22Rv1 (cell line): ENCODE data around the gene TPST2.

ENCODE experiments used
- H3K27ac ChIP-seq: fragments of 450-650 bp; 2 replicates; pipeline ENCODE4 v1.5.1; 2017
- ZFX ChIP-seq: fragments of 450-650 bp; IDR thresholded peaks from 2 replicates; pipeline ENCODE4 v1.6.1; 2017; ENCODE audit warnings: antibody characterized with exemption, borderline replicate concordance
- TF ChIP-seq, protein P1 (sequence below): fragments of 450-650 bp; IDR thresholded peaks from 2 replicates; pipeline ENCODE4 v1.5.1; 2017; ENCODE audit warnings: mild to moderate bottlenecking

TPST2 gene

GRCh38 chr22:26601726-26602125, 11.8 kb upstream of the TPST2 start:
- H3K27ac ChIP-seq = no peak overlapping the region
- TF ChIP-seq ZFX = no peak
- TF ChIP-seq, protein P1, sequence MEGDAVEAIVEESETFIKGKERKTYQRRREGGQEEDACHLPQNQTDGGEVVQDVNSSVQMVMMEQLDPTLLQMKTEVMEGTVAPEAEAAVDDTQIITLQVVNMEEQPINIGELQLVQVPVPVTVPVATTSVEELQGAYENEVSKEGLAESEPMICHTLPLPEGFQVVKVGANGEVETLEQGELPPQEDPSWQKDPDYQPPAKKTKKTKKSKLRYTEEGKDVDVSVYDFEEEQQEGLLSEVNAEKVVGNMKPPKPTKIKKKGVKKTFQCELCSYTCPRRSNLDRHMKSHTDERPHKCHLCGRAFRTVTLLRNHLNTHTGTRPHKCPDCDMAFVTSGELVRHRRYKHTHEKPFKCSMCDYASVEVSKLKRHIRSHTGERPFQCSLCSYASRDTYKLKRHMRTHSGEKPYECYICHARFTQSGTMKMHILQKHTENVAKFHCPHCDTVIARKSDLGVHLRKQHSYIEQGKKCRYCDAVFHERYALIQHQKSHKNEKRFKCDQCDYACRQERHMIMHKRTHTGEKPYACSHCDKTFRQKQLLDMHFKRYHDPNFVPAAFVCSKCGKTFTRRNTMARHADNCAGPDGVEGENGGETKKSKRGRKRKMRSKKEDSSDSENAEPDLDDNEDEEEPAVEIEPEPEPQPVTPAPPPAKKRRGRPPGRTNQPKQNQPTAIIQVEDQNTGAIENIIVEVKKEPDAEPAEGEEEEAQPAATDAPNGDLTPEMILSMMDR = no peak

DNA sequence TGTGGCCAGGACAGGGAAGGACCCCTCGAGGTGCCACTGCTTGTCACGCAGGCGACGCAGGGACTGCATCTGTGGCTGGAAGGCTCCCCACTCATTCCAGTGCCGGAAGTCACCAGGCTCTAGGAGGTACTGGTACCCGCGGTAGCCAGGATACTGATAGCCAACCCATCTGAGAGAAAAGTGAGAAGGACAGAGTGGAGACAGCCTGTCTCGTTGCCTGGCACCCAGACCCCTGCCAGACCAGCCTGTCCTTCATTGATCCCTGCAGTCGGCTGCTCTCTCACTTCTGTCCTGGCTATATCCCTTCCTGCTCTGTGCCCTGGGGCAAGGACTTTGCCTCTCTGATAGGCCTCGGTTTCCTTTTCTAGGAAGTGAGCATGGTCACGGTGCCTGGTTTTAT, 9.6 kb upstream of the TPST2 start:
- H3K27ac ChIP-seq = no peak overlapping the region

GRCh38 chr22:26597480-26597879, 7.5 kb upstream of the TPST2 start:
- no peak for TF ChIP-seq ZFX
- TF ChIP-seq, protein P1 = no peak

More for the DNA sequence above, 9.6 kb upstream of the TPST2 start:
- TF ChIP-seq ZFX = no peak
- TF ChIP-seq, protein P1 = no peak

DNA sequence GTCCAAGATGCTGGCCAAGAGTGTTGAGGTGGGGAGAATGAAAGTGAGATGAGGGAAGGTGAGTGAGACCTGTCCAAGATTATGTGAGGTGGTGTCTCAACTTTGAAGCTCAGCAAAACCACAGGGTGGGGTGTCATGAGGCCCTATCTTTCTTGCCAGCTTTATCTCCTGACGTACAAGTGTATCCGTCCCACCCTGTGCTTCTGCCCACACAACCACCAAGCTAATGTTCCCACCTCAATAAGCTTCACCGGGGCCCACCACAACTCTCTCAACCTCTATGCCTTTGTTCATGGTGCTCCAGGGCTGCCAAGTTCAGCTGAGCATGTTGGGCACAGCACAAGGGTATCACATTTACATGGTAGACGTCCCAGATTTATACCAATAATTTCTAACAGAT, 7.1 kb upstream of the TPST2 start:
- H3K27ac ChIP-seq = no peak overlapping the region
- no peak for TF ChIP-seq ZFX
- TF ChIP-seq, protein P1 = no peak

More at GRCh38 chr22:26597480-26597879, 7.5 kb upstream of the TPST2 start:
- no peak overlapping the region for H3K27ac ChIP-seq

DNA sequence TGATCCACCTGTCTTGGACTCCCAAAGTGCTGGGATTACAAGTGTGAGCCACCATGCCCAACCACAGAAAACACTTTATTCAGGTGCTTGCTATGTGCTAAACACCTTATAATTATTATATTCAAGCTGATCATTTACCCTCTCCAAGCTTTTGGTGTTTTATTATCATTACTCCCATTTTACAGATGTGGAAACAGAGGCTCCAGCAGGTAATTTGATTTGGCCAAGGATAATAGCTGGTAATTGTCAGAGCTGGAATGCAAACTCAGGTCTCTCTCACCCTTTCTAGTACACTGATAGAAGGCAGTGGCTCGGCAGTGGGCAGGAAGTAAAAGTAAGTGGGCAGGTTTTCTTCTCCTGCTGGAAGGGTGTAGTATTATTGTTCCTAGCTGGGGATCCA, 3.8 kb upstream of the TPST2 start:
- no peak overlapping the region for H3K27ac ChIP-seq
- TF ChIP-seq ZFX = no peak
- TF ChIP-seq, protein P1 = no peak

DNA sequence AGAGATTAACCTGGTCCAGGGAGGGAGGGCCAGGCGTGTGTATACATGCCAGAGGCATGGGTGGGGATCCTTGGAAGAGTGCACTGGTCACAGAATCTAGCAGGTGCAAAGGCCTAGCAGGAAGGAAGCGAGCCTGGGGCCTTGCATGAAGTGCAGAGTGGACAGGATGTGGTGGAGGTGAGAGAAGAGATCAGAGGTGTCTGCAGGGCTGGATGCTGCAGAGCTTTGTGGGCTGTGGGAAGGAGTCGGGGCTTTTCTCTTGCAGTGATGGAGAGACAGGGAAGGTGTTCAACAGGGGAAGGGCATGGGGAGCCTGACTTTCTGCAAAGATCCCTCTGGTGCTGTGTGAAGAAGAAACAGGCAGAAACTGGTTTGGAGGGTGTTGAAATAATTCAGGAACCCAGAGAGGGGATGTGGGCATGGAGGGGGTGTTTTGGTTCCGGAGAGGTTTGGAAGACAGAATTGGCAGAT, 2.5 kb upstream of the TPST2 start:
- no peak overlapping the region for H3K27ac ChIP-seq
- TF ChIP-seq, protein P1 = no peak
- TF ChIP-seq ZFX = no peak

- TF ChIP-seq ZFX = no peak
- TF ChIP-seq, protein P1 = no peak
- H3K27ac ChIP-seq = no peak overlapping the region
Measured at GRCh38 chr22:26589367-26589844, 526 bp downstream of the TPST2 start.
